Hepatocyte (in vitro differentiated cells): Measurements from ENCODE around the gene PDE7B. TPM values are rescaled to one million over a fixed set of nuclear protein-coding genes. Genes with fewer than 3 reads are reported as not detected.

ENCODE experiments used
- DNase-seq: peaks from one replicate; pipeline ENCODE4 v3.0.0-alpha.2; 2016; ENCODE audit warnings: low spot score
- H2AFZ ChIP-seq: fragments of 200-600 bp; sonication (generic); 2 replicates; pipeline ENCODE4 v1.6.0; 2016; ENCODE audit warnings: antibody characterized with exemption, mild to moderate bottlenecking
- H3K27ac ChIP-seq: fragments of 200-600 bp; sonication (generic); 2 replicates; pipeline ENCODE4 v1.5.1; 2016; ENCODE audit warnings: mild to moderate bottlenecking
- H3K27me3 ChIP-seq: fragments of 200-600 bp; sonication (generic); 2 replicates; pipeline ENCODE4 v1.6.1; 2016
- H3K36me3 ChIP-seq: fragments of 200-600 bp; sonication (generic); replicated peaks from 2 replicates; pipeline ENCODE4 v1.5.1; 2016; ENCODE audit warnings: low read depth; ENCODE audit not compliant: insufficient read depth
- H3K4me1 ChIP-seq: fragments of 200-600 bp; sonication (generic); 2 replicates; pipeline ENCODE4 v1.5.1; 2016; ENCODE audit warnings: mild to moderate bottlenecking, moderate library complexity; ENCODE audit not compliant: insufficient read depth
- H3K4me2 ChIP-seq: fragments of 200-600 bp; sonication (generic); 2 replicates; pipeline ENCODE4 v1.6.0; 2016
- H3K4me3 ChIP-seq: fragments of 200-600 bp; sonication (generic); 2 replicates; pipeline ENCODE4 v1.5.1; 2016; ENCODE audit warnings: mild to moderate bottlenecking
- H3K79me2 ChIP-seq: fragments of 200-600 bp; sonication (generic); 2 replicates; pipeline ENCODE4 v1.6.0; 2017; ENCODE audit warnings: mild to moderate bottlenecking
- H3K9me2 ChIP-seq: fragments of 200-600 bp; sonication (generic); replicated peaks from 2 replicates; pipeline ENCODE4 v1.6.0; 2017; ENCODE audit warnings: mild to moderate bottlenecking; ENCODE audit not compliant: insufficient read depth
- H3K9me3 ChIP-seq: fragments of 200-600 bp; sonication (generic); 2 replicates; pipeline ENCODE4 v1.5.1; 2016; ENCODE audit warnings: low read depth, mild to moderate bottlenecking
- H4K20me1 ChIP-seq: fragments of 200-600 bp; sonication (generic); 2 replicates; pipeline ENCODE4 v1.6.0; 2016; ENCODE audit warnings: mild to moderate bottlenecking; ENCODE audit not compliant: insufficient read depth, poor library complexity, severe bottlenecking
- CTCF ChIP-seq: fragments of 200-600 bp; sonication (generic); IDR thresholded peaks from 2 replicates; pipeline ENCODE4 v1.5.1; 2016; ENCODE audit warnings: antibody characterized with exemption, mild to moderate bottlenecking; ENCODE audit not compliant: poor library complexity
- EZH2 ChIP-seq: fragments of 200-600 bp; sonication (generic); IDR thresholded peaks from 2 replicates; pipeline ENCODE4 v1.6.1; 2016; ENCODE audit warnings: antibody characterized with exemption, mild to moderate bottlenecking, borderline replicate concordance
- EZH2phosphoT487 ChIP-seq: fragments of 200-600 bp; sonication (generic); IDR thresholded peaks from one replicate; pipeline ENCODE4 v1.6.1; 2018; ENCODE audit warnings: antibody characterized with exemption, mild to moderate bottlenecking, low read depth, moderate library complexity; ENCODE audit not compliant: unreplicated experiment, severe bottlenecking
- WGBS: methylation state at CpG from one replicate; pipeline ENCODE4 v1.1.6; 2016; ENCODE audit warnings: low lambda C conversion rate; ENCODE audit errors: missing lambda C conversion rate; 5-methylcytosine and 5-hydroxymethylcytosine counted together
- polyA plus RNA-seq: library from polyadenylated mRNA; unstranded; fragments of >200 nt; fragmentation: Nextera tagmentation; extraction: Ambion mirVana; gene quantifications from 2 replicates; pipeline ENCODE4 v1.2.1, GENCODE V29; 2016
- total RNA-seq: library from RNA; depleted of rRNA; stranded (reverse); fragments of >200 nt; gene quantifications from 2 replicates; pipeline ENCODE4 v1.2.3, GENCODE V29; 2014

PDE7B gene
- total and polyA plus RNA-seq, 2 experiments from 2014 or later: 3.4 to 7.2 TPM

GRCh38 chr6:136169394-136170148 lies 318.1 kb downstream of the PDE7B start:
- no peak overlapping the region for H3K27ac ChIP-seq
- H2AFZ ChIP-seq: no peak overlapping the region
- no peaks in the 10 kb centered on the region for H3K9me2 ChIP-seq
- H3K27me3 ChIP-seq: no peaks in the 10 kb centered on the region
- no peak overlapping the region for H3K4me2 ChIP-seq
- no peaks in the 10 kb centered on the region for H3K36me3 ChIP-seq
- H3K79me2 ChIP-seq: no peaks in the 10 kb centered on the region
- peaks cover 3% of the 10 kb centered on the region for H3K4me1 ChIP-seq
- no peaks in the 10 kb centered on the region for H3K9me3 ChIP-seq
- no peaks in the 10 kb centered on the region for H4K20me1 ChIP-seq
- WGBS: 96% methylated on average over 2 of the region's 2 CpGs
- no peak for DNase-seq
- TF ChIP-seq CTCF (no peak), EZH2phosphoT487 (no peak), EZH2 (no peak)
- H3K4me3 ChIP-seq: no peak overlapping the region

- peaks cover 3% of the 10 kb centered on the region for H3K4me1 ChIP-seq
- H3K27me3 ChIP-seq: no peaks in the 10 kb centered on the region
- WGBS: 88% methylated on average over 3 of the region's 3 CpGs
- no peak overlapping the region for H3K4me3 ChIP-seq
- no peak overlapping the region for H3K4me2 ChIP-seq
- H3K9me2 ChIP-seq: no peaks in the 10 kb centered on the region
- H4K20me1 ChIP-seq: no peaks in the 10 kb centered on the region
- H3K27ac ChIP-seq: no peak overlapping the region
- no peaks in the 10 kb centered on the region for H3K36me3 ChIP-seq
- H3K9me3 ChIP-seq: no peaks in the 10 kb centered on the region
- DNase-seq: no peak
- TF ChIP-seq EZH2 (no peak), CTCF (no peak), EZH2phosphoT487 (no peak)
- no peaks in the 10 kb centered on the region for H3K79me2 ChIP-seq
- no peak overlapping the region for H2AFZ ChIP-seq
Measured at GRCh38 chr6:136171231-136171630, 319.7 kb downstream of the PDE7B start.

- DNase-seq: peak; percentile 13
- no peaks in the 10 kb centered on the region for H3K9me3 ChIP-seq
- WGBS: 61% methylated on average over 13 of the region's 13 CpGs
- H3K4me1 ChIP-seq: peaks cover 3% of the 10 kb centered on the region
- H3K36me3 ChIP-seq: no peaks in the 10 kb centered on the region
- no peak for TF ChIP-seq CTCF
- TF ChIP-seq EZH2phosphoT487: no peak
- TF ChIP-seq EZH2: no peak
- H3K4me2 ChIP-seq: no peak overlapping the region
- H3K9me2 ChIP-seq: no peaks in the 10 kb centered on the region
- H3K79me2 ChIP-seq: no peaks in the 10 kb centered on the region
- H3K27me3 ChIP-seq: no peaks in the 10 kb centered on the region
- H3K4me3 ChIP-seq: no peak overlapping the region
- H4K20me1 ChIP-seq: no peaks in the 10 kb centered on the region
- H3K27ac ChIP-seq: peak overlapping the region; percentile 58
- H2AFZ ChIP-seq: no peak overlapping the region
Measured at GRCh38 chr6:136173519-136174507, 322.3 kb downstream of the PDE7B start.
